Calu3 (cell line): Measurements from ENCODE around the gene CPNE6. TPM values are rescaled to one million over a fixed set of nuclear protein-coding genes. Genes with fewer than 3 reads are reported as not detected.

Source experiments
- BruUV-seq: library from RNA; stranded (reverse); fragments of 400-500 nt; replicated peaks from 2 replicates; lab custom pipeline; 2021; lab: Mats Ljungman, UMichigan
- CTCF ChIA-PET: fragments of 300-600 bp; sonication (Branson Sonifier 250); formaldehyde crosslinking; loops from one replicate; lab custom pipeline; 2022; ENCODE audit warnings: antibody characterized with exemption; lab: Charles Lee
- DNase-seq: peaks from one replicate; pipeline ENCODE4 v3.0.0; 2022
- H3K27ac Mint-ChIP-seq: one replicate; pipeline ENCODE4 v1.8.0; 2022; ENCODE audit warnings: mixed read lengths; ENCODE audit not compliant: unreplicated experiment
- H3K27me3 Mint-ChIP-seq: one replicate; pipeline ENCODE4 v1.8.0; 2022; ENCODE audit warnings: mixed read lengths; ENCODE audit not compliant: unreplicated experiment
- H3K36me3 Mint-ChIP-seq: one replicate; pipeline ENCODE4 v1.8.0; 2022; ENCODE audit warnings: mild to moderate bottlenecking, moderate library complexity, mixed read lengths; ENCODE audit not compliant: insufficient read depth, unreplicated experiment
- H3K4me1 Mint-ChIP-seq: one replicate; pipeline ENCODE4 v1.8.0; 2022; ENCODE audit warnings: mild to moderate bottlenecking, low read depth, mixed read lengths; ENCODE audit not compliant: unreplicated experiment
- H3K4me3 Mint-ChIP-seq: one replicate; pipeline ENCODE4 v1.8.0; 2022; ENCODE audit warnings: mild to moderate bottlenecking, low read depth, moderate library complexity, mixed read lengths; ENCODE audit not compliant: unreplicated experiment
- H3K9me3 Mint-ChIP-seq: one replicate; pipeline ENCODE4 v1.8.0; 2022; ENCODE audit warnings: low read depth, mixed read lengths; ENCODE audit not compliant: unreplicated experiment
- intact Hi-C: fragments of 100-400 bp; cut with micrococcal nuclease; formaldehyde crosslinking; loops from one replicate; pipeline ENCODE4 v1.10.0; 2022; ENCODE audit not compliant: unreplicated experiment
- total RNA-seq: library from RNA; stranded (reverse); gene quantifications from 2 replicates; pipeline ENCODE4 v1.2.3, GENCODE V29; 2022
- TF ChIP-seq, protein P1 (sequence below): fragments of 200-600 bp; IDR thresholded peaks from one replicate; pipeline ENCODE4 v1.8.0; 2022; ENCODE audit warnings: antibody characterized with exemption; ENCODE audit not compliant: unreplicated experiment

The CPNE6 gene
- total RNA-seq, 1 experiment from 2014 or later, result not detected

DNA sequence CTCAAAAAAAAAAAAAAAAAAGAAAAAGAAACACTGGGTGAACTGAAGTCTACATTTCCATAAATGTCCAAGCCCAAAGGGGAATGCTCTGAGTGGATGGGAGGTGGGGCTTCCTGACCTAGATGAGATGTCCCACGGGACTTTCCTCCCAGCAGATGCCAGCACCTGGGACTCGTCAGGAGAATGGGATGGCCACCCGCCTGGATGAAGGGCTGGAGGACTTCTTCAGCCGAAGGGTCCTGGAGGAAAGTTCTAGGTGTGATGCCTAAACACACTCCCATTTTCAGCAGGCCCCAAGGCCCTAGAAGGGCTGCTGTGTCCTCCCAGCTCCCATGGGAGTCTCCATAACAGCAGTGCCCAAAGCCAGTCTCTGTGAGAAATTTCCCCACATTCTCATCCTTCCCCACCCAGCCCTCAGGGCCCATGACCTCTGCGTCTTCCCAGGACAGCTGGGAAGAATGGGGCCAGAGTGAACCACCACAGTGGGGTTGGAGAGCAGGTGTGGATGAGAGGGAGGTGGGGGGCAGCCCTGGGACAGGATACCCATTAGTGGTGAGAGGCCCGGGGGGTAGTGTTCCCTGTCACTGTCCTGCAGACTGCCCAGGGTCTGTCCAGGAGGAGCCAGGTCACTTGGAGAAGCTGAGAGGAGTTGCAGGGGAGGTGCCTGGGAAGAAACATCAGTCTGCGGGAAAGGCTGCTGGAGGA, 7.1 kb upstream of the CPNE6 start:
- H3K36me3 Mint-ChIP-seq, result no peaks in the 10 kb centered on the region
- peaks cover 73% of the 10 kb centered on the region for H3K27me3 Mint-ChIP-seq
- DNase-seq, result no peak
- H3K4me3 Mint-ChIP-seq, result no peak overlapping the region
- CTCF ChIA-PET, result interaction anchor here (1.0 kb wide), 1 partner anchor 29 kb away, joined by 4 read pairs; no protein-coding TSS in a partner anchor
- H3K4me1 Mint-ChIP-seq, result no peaks in the 10 kb centered on the region
- BruUV-seq, result no TSS peak
- H3K27ac Mint-ChIP-seq, result no peak overlapping the region
- TF ChIP-seq, protein P1, sequence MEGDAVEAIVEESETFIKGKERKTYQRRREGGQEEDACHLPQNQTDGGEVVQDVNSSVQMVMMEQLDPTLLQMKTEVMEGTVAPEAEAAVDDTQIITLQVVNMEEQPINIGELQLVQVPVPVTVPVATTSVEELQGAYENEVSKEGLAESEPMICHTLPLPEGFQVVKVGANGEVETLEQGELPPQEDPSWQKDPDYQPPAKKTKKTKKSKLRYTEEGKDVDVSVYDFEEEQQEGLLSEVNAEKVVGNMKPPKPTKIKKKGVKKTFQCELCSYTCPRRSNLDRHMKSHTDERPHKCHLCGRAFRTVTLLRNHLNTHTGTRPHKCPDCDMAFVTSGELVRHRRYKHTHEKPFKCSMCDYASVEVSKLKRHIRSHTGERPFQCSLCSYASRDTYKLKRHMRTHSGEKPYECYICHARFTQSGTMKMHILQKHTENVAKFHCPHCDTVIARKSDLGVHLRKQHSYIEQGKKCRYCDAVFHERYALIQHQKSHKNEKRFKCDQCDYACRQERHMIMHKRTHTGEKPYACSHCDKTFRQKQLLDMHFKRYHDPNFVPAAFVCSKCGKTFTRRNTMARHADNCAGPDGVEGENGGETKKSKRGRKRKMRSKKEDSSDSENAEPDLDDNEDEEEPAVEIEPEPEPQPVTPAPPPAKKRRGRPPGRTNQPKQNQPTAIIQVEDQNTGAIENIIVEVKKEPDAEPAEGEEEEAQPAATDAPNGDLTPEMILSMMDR, result no peak
- intact Hi-C loops, result no loop called here
- no peaks in the 10 kb centered on the region for H3K9me3 Mint-ChIP-seq

DNA sequence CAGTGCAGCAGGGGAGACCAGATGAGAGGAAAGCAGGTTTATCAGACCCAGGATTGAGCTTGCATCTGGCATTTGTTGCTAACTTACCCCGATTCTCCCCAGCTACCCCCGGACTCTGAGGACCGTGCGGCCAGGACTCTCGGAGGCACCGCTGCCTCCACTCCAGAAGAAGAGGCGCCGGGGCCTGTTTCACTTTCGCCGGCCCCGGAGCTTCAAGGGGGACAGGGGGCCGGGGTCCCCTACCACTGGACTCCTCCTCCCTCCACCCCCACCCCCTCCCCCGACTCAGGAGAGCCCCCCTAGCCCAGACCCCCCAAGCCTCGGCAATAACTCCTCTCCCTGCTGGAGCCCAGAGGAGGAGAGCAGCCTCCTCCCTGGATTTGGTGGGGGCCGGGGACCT, 6.5 kb upstream of the CPNE6 start:
- BruUV-seq, result no TSS peak
- no peak overlapping the region for H3K4me3 Mint-ChIP-seq
- H3K9me3 Mint-ChIP-seq, result no peaks in the 10 kb centered on the region
- CTCF ChIA-PET, result interaction anchor here (1.0 kb wide), 1 partner anchor 29 kb away, joined by 4 read pairs; no protein-coding TSS in a partner anchor
- TF ChIP-seq, protein P1, result no peak
- intact Hi-C loops, result no loop called here
- no peak overlapping the region for H3K27ac Mint-ChIP-seq
- H3K27me3 Mint-ChIP-seq, result peaks cover 79% of the 10 kb centered on the region
- no peak for DNase-seq
- no peaks in the 10 kb centered on the region for H3K4me1 Mint-ChIP-seq
- H3K36me3 Mint-ChIP-seq, result no peaks in the 10 kb centered on the region

DNA sequence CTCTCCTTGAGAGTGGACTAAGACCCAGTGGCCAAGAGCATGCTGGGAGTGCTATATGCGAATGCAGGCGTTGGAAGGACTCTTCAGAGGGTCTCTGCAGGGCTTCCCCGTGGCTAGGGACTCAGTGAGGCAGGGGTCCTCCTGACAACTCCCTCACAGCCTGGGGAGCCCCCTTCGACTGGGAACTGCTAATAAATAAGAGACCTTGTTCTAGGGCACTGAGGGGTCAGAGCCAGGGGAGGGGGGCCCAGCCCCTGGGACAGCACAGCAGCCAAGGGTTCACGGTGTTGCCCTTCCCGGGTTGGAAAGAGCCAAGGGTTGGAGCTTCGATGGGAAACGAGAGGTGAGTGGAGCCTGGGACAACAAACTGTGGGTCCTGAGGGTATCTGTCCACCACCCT, 6.0 kb upstream of the CPNE6 start:
- Mint-ChIP-seq H3K9me3 (no peaks in the 10 kb centered on the region), H3K36me3 (no peaks in the 10 kb centered on the region), H3K27ac (no peak overlapping the region), H3K27me3 (peaks cover 84% of the 10 kb centered on the region), H3K4me3 (no peak overlapping the region), H3K4me1 (no peaks in the 10 kb centered on the region)
- intact Hi-C loops, result no loop called here
- CTCF ChIA-PET, result no interaction called here
- DNase-seq, result no peak
- TF ChIP-seq, protein P1, result no peak
- no TSS peak for BruUV-seq

DNA sequence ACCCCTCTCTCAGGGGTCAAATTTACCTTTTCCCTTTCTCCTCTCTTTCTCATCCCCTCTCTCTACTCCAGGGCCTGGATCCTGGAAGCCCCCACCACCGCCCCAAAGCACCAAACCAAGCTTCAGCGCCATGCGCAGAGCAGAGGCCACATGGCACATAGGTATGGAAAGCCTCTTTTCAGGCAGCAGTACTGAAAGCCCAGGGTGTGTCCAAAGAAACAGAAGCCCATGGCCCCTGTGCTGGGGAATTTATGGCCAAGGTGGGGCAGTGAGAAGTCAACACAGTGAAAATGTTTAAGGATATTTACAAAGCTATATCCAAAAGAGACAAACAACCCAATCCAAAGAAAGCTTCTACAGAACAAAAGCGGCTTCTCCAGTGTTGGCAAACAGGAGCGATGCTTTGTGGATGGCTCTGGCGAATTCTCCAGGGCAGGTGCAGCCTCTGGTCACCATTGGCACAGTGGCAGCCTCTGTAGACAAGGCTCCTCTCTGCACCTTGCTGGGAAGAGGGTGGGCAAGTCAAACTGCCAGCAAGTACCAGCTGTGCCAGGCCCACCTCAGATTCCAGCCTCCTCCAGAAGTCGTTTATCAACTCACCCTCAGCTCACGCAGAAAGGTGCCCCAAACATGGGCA, 4.7 kb upstream of the CPNE6 start:
- CTCF ChIA-PET, result no interaction called here
- no TSS peak for BruUV-seq
- TF ChIP-seq, protein P1, result no peak
- H3K4me1 Mint-ChIP-seq, result no peaks in the 10 kb centered on the region
- no peaks in the 10 kb centered on the region for H3K9me3 Mint-ChIP-seq
- H3K27ac Mint-ChIP-seq, result no peak overlapping the region
- H3K4me3 Mint-ChIP-seq, result no peak overlapping the region
- intact Hi-C loops, result no loop called here
- DNase-seq, result no peak
- H3K27me3 Mint-ChIP-seq, result peaks cover 96% of the 10 kb centered on the region
- H3K36me3 Mint-ChIP-seq, result no peaks in the 10 kb centered on the region
